ENCODE results near the gene ITGA6.

ITGA6 gene

GRCh38 chr2:172489681-172490080 is 62.3 kb downstream of the ITGA6 start:
- TF ChIP-seq ZNF624 (tag by site-specific recombination; IDR thresholded peaks at IDR 0.05): no peak
- no peak for TF ChIP-seq ZNF362 (tag by site-specific recombination; IDR thresholded peaks at IDR 0.05)
- no peak for TF ChIP-seq BCL11A (tag by site-specific recombination; IDR thresholded peaks at IDR 0.05; ENCODE audit: low read depth)
- no peak for TF ChIP-seq GLI2 (tag by site-specific recombination; IDR thresholded peaks at IDR 0.05; ENCODE audit: borderline replicate concordance, low read depth)
- TF ChIP-seq ZNF529 (tag by site-specific recombination; IDR thresholded peaks at IDR 0.05; ENCODE audit: insufficient replicate concordance): no peak
- no peak for TF ChIP-seq REPIN1 (tag by site-specific recombination; IDR thresholded peaks at IDR 0.05; ENCODE audit: low read depth)
- TF ChIP-seq ZSCAN30 (tag by site-specific recombination; IDR thresholded peaks at IDR 0.05): no peak
- TF ChIP-seq ZNF707 (tag by site-specific recombination; IDR thresholded peaks at IDR 0.05): no peak
- no peak for TF ChIP-seq ZNF677 (tag by site-specific recombination; IDR thresholded peaks at IDR 0.05)
- no peak for TF ChIP-seq ZNF670 (tag by site-specific recombination; IDR thresholded peaks at IDR 0.05; ENCODE audit: low read depth)
- no peak for TF ChIP-seq ZNF548 (tag by site-specific recombination; IDR thresholded peaks at IDR 0.05)
- no peak for TF ChIP-seq ZNF621 (tag by site-specific recombination; IDR thresholded peaks at IDR 0.05)
- TF ChIP-seq ZNF169 (tag by site-specific recombination; IDR thresholded peaks at IDR 0.05): no peak
- TF ChIP-seq, protein P1, sequence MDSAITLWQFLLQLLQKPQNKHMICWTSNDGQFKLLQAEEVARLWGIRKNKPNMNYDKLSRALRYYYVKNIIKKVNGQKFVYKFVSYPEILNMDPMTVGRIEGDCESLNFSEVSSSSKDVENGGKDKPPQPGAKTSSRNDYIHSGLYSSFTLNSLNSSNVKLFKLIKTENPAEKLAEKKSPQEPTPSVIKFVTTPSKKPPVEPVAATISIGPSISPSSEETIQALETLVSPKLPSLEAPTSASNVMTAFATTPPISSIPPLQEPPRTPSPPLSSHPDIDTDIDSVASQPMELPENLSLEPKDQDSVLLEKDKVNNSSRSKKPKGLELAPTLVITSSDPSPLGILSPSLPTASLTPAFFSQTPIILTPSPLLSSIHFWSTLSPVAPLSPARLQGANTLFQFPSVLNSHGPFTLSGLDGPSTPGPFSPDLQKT (IDR thresholded peaks at IDR 0.05; ENCODE audit: borderline replicate concordance, low read depth, low read length): no peak
- no peak for TF ChIP-seq ZNF266 (tag by site-specific recombination; IDR thresholded peaks at IDR 0.05; ENCODE audit: low read depth)
- TF ChIP-seq ZFHX2 (tag by site-specific recombination; conservative IDR thresholded peaks at IDR 0.05): no peak
- peaks cover 9 to 71% of the 10 kb centered on the region in 2 experiments for H3K36me3 ChIP-seq (ENCODE audit: control insufficient read depth in 2 of 2, insufficient read depth in 1 of 2, low read length in 2 of 2)
- POLR2A ChIA-PET: no interaction called here
- no peak overlapping the region for H3K27ac ChIP-seq (ENCODE audit: extremely low read depth, low read depth, low read length)
- CTCF ChIA-PET: interaction anchor here (0.6 kb wide), 1 partner anchor 96 kb away, joined by 3 read pairs; no protein-coding TSS in a partner anchor
- no peaks in the 10 kb centered on the region for H3K9me3 ChIP-seq (ENCODE audit: control insufficient read depth, insufficient read depth, low read depth, low read length)
- H3K4me1 ChIP-seq (ENCODE audit: control insufficient read depth, insufficient read depth, low read length): no peaks in the 10 kb centered on the region
- no peak overlapping the region for H3K4me3 ChIP-seq (ENCODE audit: low read depth, low read length)

DNA sequence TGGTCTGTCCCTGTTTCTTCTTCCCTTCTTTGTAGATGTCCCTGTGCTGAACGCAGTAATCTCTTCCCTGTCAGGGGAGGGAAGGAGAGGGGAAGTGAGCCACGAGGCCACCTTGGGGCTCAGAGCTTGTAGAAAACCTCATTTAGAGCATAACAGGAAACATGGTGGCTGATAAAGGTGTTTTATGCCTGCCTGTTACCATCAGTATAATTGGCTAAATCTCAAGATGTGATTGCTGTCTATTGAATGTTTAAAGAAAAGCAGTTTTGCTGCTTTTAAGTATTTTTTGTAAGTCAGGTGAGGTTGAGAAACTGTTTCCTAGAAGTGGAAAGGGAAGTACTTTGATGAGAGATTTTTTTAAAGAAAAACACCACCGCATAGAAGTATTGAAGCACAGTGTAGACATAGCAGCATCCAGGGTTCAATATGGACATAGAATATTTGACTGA is 68.8 kb downstream of the ITGA6 start:
- TF ChIP-seq, protein P2, sequence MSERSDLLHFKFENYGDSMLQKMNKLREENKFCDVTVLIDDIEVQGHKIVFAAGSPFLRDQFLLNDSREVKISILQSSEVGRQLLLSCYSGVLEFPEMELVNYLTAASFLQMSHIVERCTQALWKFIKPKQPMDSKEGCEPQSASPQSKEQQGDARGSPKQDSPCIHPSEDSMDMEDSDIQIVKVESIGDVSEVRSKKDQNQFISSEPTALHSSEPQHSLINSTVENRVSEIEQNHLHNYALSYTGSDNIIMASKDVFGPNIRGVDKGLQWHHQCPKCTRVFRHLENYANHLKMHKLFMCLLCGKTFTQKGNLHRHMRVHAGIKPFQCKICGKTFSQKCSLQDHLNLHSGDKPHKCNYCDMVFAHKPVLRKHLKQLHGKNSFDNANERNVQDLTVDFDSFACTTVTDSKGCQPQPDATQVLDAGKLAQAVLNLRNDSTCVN (tag by site-specific recombination; optimal IDR thresholded peaks at IDR 0.05): no peak
- no peak for TF ChIP-seq BCL6B (tag by site-specific recombination; IDR thresholded peaks at IDR 0.05)
- Histone ChIP-seq H3K36me3 (ENCODE audit: control insufficient read depth in 2 of 2, insufficient read depth in 1 of 2, low read length in 2 of 2) (peaks cover 4 to 35% of the 10 kb centered on the region in 2 experiments; a peak in 2 of 3 replicates), H3K4me3 (ENCODE audit: low read depth, low read length) (no peak overlapping the region), H3K27ac (ENCODE audit: extremely low read depth, low read depth, low read length) (no peak overlapping the region), H3K4me1 (ENCODE audit: control insufficient read depth, insufficient read depth, low read length) (no peaks in the 10 kb centered on the region), H3K9me3 (ENCODE audit: control insufficient read depth, insufficient read depth, low read depth, low read length) (no peaks in the 10 kb centered on the region)
- ChIA-PET CTCF (no interaction called here), POLR2A (no interaction called here)

GRCh38 chr2:172507199-172507598 is 79.8 kb downstream of the ITGA6 start:
- H3K4me1 ChIP-seq (ENCODE audit: control insufficient read depth, insufficient read depth, low read length): no peaks in the 10 kb centered on the region
- POLR2A ChIA-PET: no interaction called here
- H3K4me3 ChIP-seq (ENCODE audit: low read depth, low read length): no peak overlapping the region
- TF ChIP-seq YY2 (tag by site-specific recombination; IDR thresholded peaks at IDR 0.05): no peak
- no peak overlapping the region for H3K27ac ChIP-seq (ENCODE audit: extremely low read depth, low read depth, low read length)
- no peaks in the 10 kb centered on the region for H3K9me3 ChIP-seq (ENCODE audit: control insufficient read depth, insufficient read depth, low read depth, low read length)
- CTCF ChIA-PET: no interaction called here
- H3K36me3 ChIP-seq (ENCODE audit: control insufficient read depth in 2 of 2, insufficient read depth in 1 of 2, low read length in 2 of 2): peaks cover 0 to 13% of the 10 kb centered on the region in 2 experiments; a peak in 1 of 3 replicates

Measured in HEK293 (cell line).